ENCODE measurements around the gene TULP4.

The TULP4 gene

GRCh38 chr6:158272324-158272723 lies 39.9 kb upstream of the TULP4 start:
- Histone ChIP-seq H3K4me1 (peaks cover 8 to 16% (median 13%) of the 10 kb centered on the region in 10 experiments), H3K36me3 (peaks cover 46 to 72% (median 60%) of the 10 kb centered on the region in 11 experiments), H3K27me3 (no peaks in the 10 kb centered on the region)

GRCh38 chr6:158278004-158278403 lies 34.3 kb upstream of the TULP4 start:
- TF ChIP-seq Cebpa-rat (IDR thresholded peaks at IDR 0.05): no peak
- H3K4me1 ChIP-seq: peaks cover 8 to 19% (median 16%) of the 10 kb centered on the region in 10 experiments
- peaks cover 0 to 13% (median 0%) of the 10 kb centered on the region in 11 experiments; a peak in 2 of 22 replicates for H3K9me3 ChIP-seq (replicated peaks in 1 of 11)
- no peak overlapping the region for H3K4me2 ChIP-seq
- H3K36me3 ChIP-seq: peaks cover 23 to 54% (median 38%) of the 10 kb centered on the region in 11 experiments
- H3K9ac ChIP-seq: no peak overlapping the region
- no peak overlapping the region for H3K27ac ChIP-seq
- no peak overlapping the region for H3K4me3 ChIP-seq
- H4K20me1 ChIP-seq: peaks cover 0 to 30% (median 6%) of the 10 kb centered on the region in 11 experiments; a peak in 9 of 22 replicates
- H3K27me3 ChIP-seq: no peaks in the 10 kb centered on the region

More at GRCh38 chr6:158272324-158272723, 39.9 kb upstream of the TULP4 start:
- no peak for TF ChIP-seq Cebpa-rat (IDR thresholded peaks at IDR 0.05)
- Histone ChIP-seq H3K4me2 (no peak overlapping the region), H3K9me3 (replicated peaks in 1 of 11) (peaks cover 0 to 14% (median 3%) of the 10 kb centered on the region in 11 experiments; a peak in 4 of 22 replicates), H3K27ac (no peak overlapping the region), H3K9ac (no peak overlapping the region), H3K4me3 (no peak overlapping the region), H4K20me1 (peaks cover 0 to 40% (median 4%) of the 10 kb centered on the region in 11 experiments; a peak in 6 of 22 replicates)

GRCh38 chr6:158279615-158280014 lies 32.6 kb upstream of the TULP4 start:
- peaks cover 21 to 35% (median 30%) of the 10 kb centered on the region in 10 experiments for H3K4me1 ChIP-seq
- no peak overlapping the region for H3K4me2 ChIP-seq
- H4K20me1 ChIP-seq: peaks cover 0 to 44% (median 8%) of the 10 kb centered on the region in 11 experiments; a peak in 9 of 22 replicates
- no peak for TF ChIP-seq Cebpa-rat (IDR thresholded peaks at IDR 0.05)
- H3K4me3 ChIP-seq: no peak overlapping the region
- no peaks in the 10 kb centered on the region for H3K27me3 ChIP-seq
- H3K27ac ChIP-seq: no peak overlapping the region
- H3K36me3 ChIP-seq: peaks cover 12 to 40% (median 28%) of the 10 kb centered on the region in 11 experiments; a peak in 21 of 22 replicates
- H3K9ac ChIP-seq: no peak overlapping the region
- H3K9me3 ChIP-seq (replicated peaks in 1 of 11): peaks cover 0 to 5% (median 0%) of the 10 kb centered on the region in 11 experiments; a peak in 1 of 22 replicates

GRCh38 chr6:158283304-158283980 lies 28.8 kb upstream of the TULP4 start:
- no peak for TF ChIP-seq Cebpa-rat (IDR thresholded peaks at IDR 0.05)
- Histone ChIP-seq H3K4me1 (peaks cover 21 to 54% (median 34%) of the 10 kb centered on the region in 10 experiments), H3K4me2 (peak overlapping the region; percentile 44 to 72 (median 64)), H4K20me1 (peaks cover 0 to 25% (median 8%) of the 10 kb centered on the region in 11 experiments; a peak in 6 of 22 replicates), H3K4me3 (no peak overlapping the region), H3K36me3 (peaks cover 3 to 42% (median 26%) of the 10 kb centered on the region in 11 experiments; a peak in 18 of 22 replicates), H3K27ac (peak overlapping the region in 10 of 11 experiments; percentile 25 to 77 (median 50); a peak in 16 of 22 replicates), H3K9ac (peak overlapping the region in 4 of 11 experiments; percentile 3 to 63 (median 57); a peak in 5 of 22 replicates), H3K9me3 (replicated peaks in 1 of 11) (no peaks in the 10 kb centered on the region; a peak in 1 of 22 replicates), H3K27me3 (no peaks in the 10 kb centered on the region)

GRCh38 chr6:158284007-158284875 lies 28.0 kb upstream of the TULP4 start:
- no peaks in the 10 kb centered on the region for H3K27me3 ChIP-seq
- peak overlapping the region in 4 of 11 experiments; percentile 10 to 63 (median 57); a peak in 6 of 22 replicates for H3K9ac ChIP-seq
- no peak overlapping the region for H3K4me3 ChIP-seq
- H4K20me1 ChIP-seq: peaks cover 0 to 25% (median 8%) of the 10 kb centered on the region in 11 experiments; a peak in 6 of 22 replicates
- no peak for TF ChIP-seq Cebpa-rat (IDR thresholded peaks at IDR 0.05)
- H3K4me1 ChIP-seq: peaks cover 21 to 54% (median 34%) of the 10 kb centered on the region in 10 experiments
- peak overlapping the region in 9 of 11 experiments; percentile 25 to 77 (median 51); a peak in 17 of 22 replicates for H3K27ac ChIP-seq
- no peaks in the 10 kb centered on the region; a peak in 1 of 22 replicates for H3K9me3 ChIP-seq (replicated peaks in 1 of 11)
- peaks cover 3 to 43% (median 25%) of the 10 kb centered on the region in 11 experiments; a peak in 18 of 22 replicates for H3K36me3 ChIP-seq
- H3K4me2 ChIP-seq: peak overlapping the region; percentile 37 to 72 (median 64)

GRCh38 chr6:158284876-158285655 lies 27.2 kb upstream of the TULP4 start:
- Histone ChIP-seq H3K9ac (peak overlapping the region in 3 of 11 experiments; percentile 14 to 40 (median 23); a peak in 2 of 22 replicates), H3K4me1 (peaks cover 28 to 61% (median 41%) of the 10 kb centered on the region in 10 experiments), H3K36me3 (peaks cover 0 to 38% (median 22%) of the 10 kb centered on the region in 11 experiments; a peak in 14 of 22 replicates), H3K9me3 (replicated peaks in 1 of 11) (no peaks in the 10 kb centered on the region), H3K27me3 (no peaks in the 10 kb centered on the region), H4K20me1 (peaks cover 0 to 21% (median 8%) of the 10 kb centered on the region in 11 experiments; a peak in 7 of 22 replicates), H3K4me2 (peak overlapping the region in 3 of 11 experiments; percentile 60 to 68 (median 66); a peak in 6 of 22 replicates), H3K27ac (peak overlapping the region in 7 of 11 experiments; percentile 25 to 77 (median 52); a peak in 12 of 22 replicates), H3K4me3 (no peak overlapping the region)
- TF ChIP-seq Cebpa-rat (IDR thresholded peaks at IDR 0.05): no peak

- peaks cover 34 to 67% (median 47%) of the 10 kb centered on the region in 10 experiments for H3K4me1 ChIP-seq
- H3K36me3 ChIP-seq: peaks cover 0 to 34% (median 22%) of the 10 kb centered on the region in 11 experiments; a peak in 14 of 22 replicates
- H3K27ac ChIP-seq: peak overlapping the region in 2 of 11 experiments; percentile 0 to 77; a peak in 2 of 22 replicates
- TF ChIP-seq Cebpa-rat (IDR thresholded peaks at IDR 0.05): no peak
- H3K4me3 ChIP-seq: no peak overlapping the region
- H3K4me2 ChIP-seq: peak overlapping the region in 3 of 11 experiments; percentile 8 to 28 (median 14); a peak in 3 of 22 replicates
- H3K9me3 ChIP-seq (replicated peaks in 1 of 11): no peaks in the 10 kb centered on the region
- H3K27me3 ChIP-seq: no peaks in the 10 kb centered on the region
- H4K20me1 ChIP-seq: peaks cover 0 to 21% (median 10%) of the 10 kb centered on the region in 11 experiments; a peak in 7 of 22 replicates
- no peak overlapping the region for H3K9ac ChIP-seq
Observed at GRCh38 chr6:158285656-158286021, 26.6 kb upstream of the TULP4 start.

Data from BLaER1 treated with 17β-estradiol and CSF1 and Interleukin-3, amounts not matched to agents 10 nM and 100 nM (cell line).